Large intestine (tissue), 3 donors: ENCODE measurements around the gene STEAP2. TPM values are rescaled to one million over a fixed set of nuclear protein-coding genes. Genes with fewer than 3 reads are reported as not detected.

Experiments used
- DNase-seq, 2 donors: peaks; one replicate each; pipeline versions ENCODE4 v3.0.0 to v3.0.0-alpha.2; 2013
- H3K27ac ChIP-seq: one replicate; pipeline ENCODE4 v1.5.1; 2013; ENCODE audit warnings: low read length
- H3K27me3 ChIP-seq: 2 replicates; pipeline ENCODE4 v1.6.1; 2013; ENCODE audit warnings: low read length; ENCODE audit not compliant: control insufficient read depth, insufficient read depth
- H3K36me3 ChIP-seq: 2 replicates; pipeline ENCODE4 v1.6.1; 2013; ENCODE audit warnings: low read length; ENCODE audit not compliant: control insufficient read depth, insufficient read depth
- H3K4me1 ChIP-seq: one replicate; pipeline ENCODE4 v1.6.1; 2013; ENCODE audit warnings: low read length; ENCODE audit not compliant: control insufficient read depth, insufficient read depth
- H3K4me3 ChIP-seq: one replicate; pipeline ENCODE4 v1.5.1; 2013; ENCODE audit warnings: low read length
- H3K9me3 ChIP-seq: one replicate; pipeline ENCODE4 v1.6.1; 2013; ENCODE audit warnings: mild to moderate bottlenecking, low read depth, low read length, moderate library complexity; ENCODE audit not compliant: control insufficient read depth
- WGBS: methylation state at CpG from one replicate; pipeline ENCODE4 v1.1.5; 2013; ENCODE audit warnings: low lambda C conversion rate; ENCODE audit not compliant: insufficient coverage; 5-methylcytosine and 5-hydroxymethylcytosine counted together
- polyA plus RNA-seq: library from polyadenylated mRNA; unstranded; fragments of 120-200 nt; gene quantifications from one replicate; pipeline ENCODE4 v1.2.1, GENCODE V29; 2013

STEAP2 gene
- polyA plus RNA-seq, 1 donor = 19.2 TPM

DNA sequence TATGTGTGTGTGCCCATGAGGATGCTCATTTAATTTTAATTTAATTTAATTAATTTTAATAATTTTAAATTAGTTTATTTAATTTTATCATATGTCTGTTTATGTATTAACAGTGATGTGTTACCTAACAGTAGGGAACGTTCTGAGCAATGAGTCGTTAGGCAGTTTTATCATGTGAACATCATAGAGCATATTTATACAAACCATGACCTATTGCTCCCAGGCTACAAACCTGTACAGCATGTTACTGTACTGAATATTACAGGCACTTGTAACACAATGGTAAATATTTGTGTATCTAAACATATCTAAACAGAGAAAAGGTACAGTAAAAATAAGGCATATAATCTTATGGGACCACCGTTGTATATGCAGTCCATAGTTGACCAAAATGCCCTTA lies 19.8 kb downstream of the STEAP2 start:
- no peak overlapping the region for H3K4me3 ChIP-seq
- DNase-seq = peak in 1 of 2 donors; percentile 33
- H3K36me3 ChIP-seq = peaks cover 2% of the 10 kb centered on the region
- H3K27ac ChIP-seq = no peak overlapping the region
- H3K4me1 ChIP-seq = peaks cover 12% of the 10 kb centered on the region
- H3K27me3 ChIP-seq = no peaks in the 10 kb centered on the region
- WGBS = 20% methylated on average over 1 of the region's 3 CpGs
- H3K9me3 ChIP-seq = no peaks in the 10 kb centered on the region

DNA sequence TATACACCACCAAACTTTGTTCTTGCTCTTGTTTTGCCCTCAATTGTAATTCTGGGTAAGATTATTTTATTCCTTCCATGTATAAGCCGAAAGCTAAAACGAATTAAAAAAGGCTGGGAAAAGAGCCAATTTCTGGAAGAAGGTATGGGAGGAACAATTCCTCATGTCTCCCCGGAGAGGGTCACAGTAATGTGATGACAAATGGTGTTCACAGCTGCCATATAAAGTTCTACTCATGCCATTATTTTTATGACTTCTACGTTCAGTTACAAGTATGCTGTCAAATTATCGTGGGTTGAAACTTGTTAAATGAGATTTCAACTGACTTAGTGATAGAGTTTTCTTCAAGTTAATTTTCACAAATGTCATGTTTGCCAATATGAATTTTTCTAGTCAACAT lies 20.9 kb downstream of the STEAP2 start:
- no peak for DNase-seq
- Histone ChIP-seq H3K9me3 (no peaks in the 10 kb centered on the region), H3K36me3 (no peaks in the 10 kb centered on the region), H3K27me3 (no peaks in the 10 kb centered on the region), H3K27ac (no peak overlapping the region), H3K4me3 (no peak overlapping the region), H3K4me1 (peaks cover 12% of the 10 kb centered on the region)
- WGBS = 93% methylated on average over 2 of the region's 5 CpGs

DNA sequence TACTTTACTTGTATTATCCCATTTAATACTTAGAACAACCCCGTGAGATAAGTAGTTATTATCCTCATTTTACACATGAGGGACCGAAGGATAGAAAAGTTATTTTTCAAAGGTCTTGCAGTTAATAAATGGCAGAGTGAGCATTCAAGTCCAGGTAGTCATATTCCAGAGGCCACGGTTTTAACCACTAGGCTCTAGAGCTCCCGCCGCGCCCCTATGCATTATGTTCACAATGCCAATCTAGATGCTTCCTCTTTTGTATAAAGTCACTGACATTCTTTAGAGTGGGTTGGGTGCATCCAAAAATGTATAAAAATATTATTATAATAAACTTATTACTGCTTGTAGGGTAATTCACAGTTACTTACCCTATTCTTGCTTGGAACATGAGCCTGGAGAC lies 22.0 kb downstream of the STEAP2 start:
- no peak overlapping the region for H3K4me3 ChIP-seq
- H3K27ac ChIP-seq = peak overlapping the region; percentile 4
- WGBS = no CpG with 5 or more reads among the region's 6 CpGs

DNA sequence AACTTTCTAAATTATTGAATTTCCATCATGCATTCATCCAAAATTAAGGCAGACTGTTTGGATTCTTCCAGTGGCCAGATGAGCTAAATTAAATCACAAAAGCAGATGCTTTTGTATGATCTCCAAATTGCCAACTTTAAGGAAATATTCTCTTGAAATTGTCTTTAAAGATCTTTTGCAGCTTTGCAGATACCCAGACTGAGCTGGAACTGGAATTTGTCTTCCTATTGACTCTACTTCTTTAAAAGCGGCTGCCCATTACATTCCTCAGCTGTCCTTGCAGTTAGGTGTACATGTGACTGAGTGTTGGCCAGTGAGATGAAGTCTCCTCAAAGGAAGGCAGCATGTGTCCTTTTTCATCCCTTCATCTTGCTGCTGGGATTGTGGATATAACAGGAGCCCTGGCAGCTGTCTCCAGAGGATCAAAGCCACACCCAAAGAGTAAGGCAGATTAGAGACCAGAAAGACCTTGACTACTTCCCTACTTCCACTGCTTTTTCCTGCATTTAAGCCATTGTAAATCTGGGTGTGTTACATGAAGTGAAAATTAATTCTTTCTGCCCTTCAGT lies 25.3 kb downstream of the STEAP2 start:
- DNase-seq = peak in 1 of 2 donors; percentile 33
- no peaks in the 10 kb centered on the region for H3K36me3 ChIP-seq
- H3K27me3 ChIP-seq = no peaks in the 10 kb centered on the region
- H3K4me1 ChIP-seq = peaks cover 13% of the 10 kb centered on the region
- no peak overlapping the region for H3K4me3 ChIP-seq
- no peaks in the 10 kb centered on the region for H3K9me3 ChIP-seq
- no CpG with 5 or more reads among the region's 1 CpG for WGBS
- H3K27ac ChIP-seq = no peak overlapping the region

More for the DNA sequence above, 22.0 kb downstream of the STEAP2 start:
- Histone ChIP-seq H3K36me3 (no peaks in the 10 kb centered on the region), H3K4me1 (peaks cover 18% of the 10 kb centered on the region), H3K27me3 (no peaks in the 10 kb centered on the region), H3K9me3 (no peaks in the 10 kb centered on the region)
- peak in 1 of 2 donors; percentile 37 for DNase-seq

DNA sequence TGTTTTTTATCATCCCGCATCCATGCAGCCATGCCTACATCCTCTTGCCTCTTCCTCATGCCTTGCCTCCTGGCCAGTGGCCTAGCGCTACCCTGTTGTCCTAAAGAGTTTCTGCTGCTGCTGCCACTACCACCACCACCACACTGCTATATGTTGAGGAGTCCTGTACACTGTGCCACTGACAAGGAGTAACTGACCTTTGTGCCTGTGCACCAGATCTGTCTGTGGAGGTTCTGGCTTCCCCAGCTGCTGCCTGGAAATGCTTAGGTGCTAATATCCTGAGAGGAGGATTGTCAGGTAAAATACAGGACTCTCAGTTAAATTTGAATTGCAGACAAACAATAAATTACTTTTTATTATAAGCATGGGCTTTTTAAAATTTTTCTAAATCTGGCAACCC lies 26.5 kb downstream of the STEAP2 start:
- WGBS = no CpG with 5 or more reads among the region's 2 CpGs
- Histone ChIP-seq H3K9me3 (no peaks in the 10 kb centered on the region), H3K27me3 (no peaks in the 10 kb centered on the region), H3K27ac (peak overlapping the region; percentile 6), H3K4me1 (peaks cover 20% of the 10 kb centered on the region), H3K4me3 (no peak overlapping the region), H3K36me3 (no peaks in the 10 kb centered on the region)
- peak in 1 of 2 donors; percentile 55 for DNase-seq

DNA sequence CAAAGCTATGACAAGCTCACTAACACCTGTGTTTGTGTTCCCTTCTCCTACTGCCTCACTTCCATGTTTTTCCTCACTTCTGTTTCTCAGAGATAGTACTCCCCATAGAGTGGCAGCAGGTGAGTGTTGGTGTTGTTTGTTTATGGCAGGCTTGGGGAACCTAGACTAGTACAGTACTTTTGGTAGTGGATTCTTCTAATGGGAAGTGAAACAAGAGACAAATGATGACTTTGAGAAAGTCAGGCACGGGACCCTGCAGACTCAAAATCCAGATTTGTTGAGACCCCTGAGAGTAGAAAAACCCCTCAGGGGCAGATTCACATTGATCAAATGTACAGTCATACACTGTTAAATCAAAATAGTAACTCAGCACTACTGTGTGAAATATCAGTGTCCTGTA lies 27.0 kb downstream of the STEAP2 start:
- Histone ChIP-seq H3K36me3 (no peaks in the 10 kb centered on the region), H3K27me3 (no peaks in the 10 kb centered on the region), H3K4me1 (peaks cover 23% of the 10 kb centered on the region), H3K27ac (peak overlapping the region; percentile 6), H3K9me3 (no peaks in the 10 kb centered on the region), H3K4me3 (no peak overlapping the region)
- no CpG with 5 or more reads among the region's 1 CpG for WGBS
- DNase-seq = no peak

DNA sequence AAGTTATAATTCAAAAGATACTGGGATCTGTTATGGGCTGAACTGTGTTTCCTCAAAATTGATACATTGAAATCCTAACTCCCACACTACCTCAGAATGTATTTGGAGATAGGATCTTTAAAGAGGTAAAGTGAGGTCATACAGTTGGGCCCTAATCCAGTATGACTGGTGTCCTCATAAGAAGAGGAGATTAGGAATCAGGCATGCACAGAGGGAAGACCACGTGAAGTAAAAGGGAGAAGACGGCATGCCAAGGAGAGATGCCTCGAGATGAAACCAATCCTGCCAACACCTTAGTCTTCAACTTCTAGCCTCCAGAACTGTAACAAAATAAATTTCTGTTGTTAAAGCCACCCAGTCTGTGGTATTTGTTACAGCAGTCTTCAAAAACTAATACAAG lies 27.5 kb downstream of the STEAP2 start:
- no CpG with 5 or more reads among the region's 3 CpGs for WGBS
- Histone ChIP-seq H3K36me3 (no peaks in the 10 kb centered on the region), H3K27me3 (no peaks in the 10 kb centered on the region), H3K27ac (peak overlapping the region; percentile 6), H3K4me1 (peaks cover 24% of the 10 kb centered on the region), H3K9me3 (no peaks in the 10 kb centered on the region), H3K4me3 (no peak overlapping the region)
- no peak for DNase-seq

DNA sequence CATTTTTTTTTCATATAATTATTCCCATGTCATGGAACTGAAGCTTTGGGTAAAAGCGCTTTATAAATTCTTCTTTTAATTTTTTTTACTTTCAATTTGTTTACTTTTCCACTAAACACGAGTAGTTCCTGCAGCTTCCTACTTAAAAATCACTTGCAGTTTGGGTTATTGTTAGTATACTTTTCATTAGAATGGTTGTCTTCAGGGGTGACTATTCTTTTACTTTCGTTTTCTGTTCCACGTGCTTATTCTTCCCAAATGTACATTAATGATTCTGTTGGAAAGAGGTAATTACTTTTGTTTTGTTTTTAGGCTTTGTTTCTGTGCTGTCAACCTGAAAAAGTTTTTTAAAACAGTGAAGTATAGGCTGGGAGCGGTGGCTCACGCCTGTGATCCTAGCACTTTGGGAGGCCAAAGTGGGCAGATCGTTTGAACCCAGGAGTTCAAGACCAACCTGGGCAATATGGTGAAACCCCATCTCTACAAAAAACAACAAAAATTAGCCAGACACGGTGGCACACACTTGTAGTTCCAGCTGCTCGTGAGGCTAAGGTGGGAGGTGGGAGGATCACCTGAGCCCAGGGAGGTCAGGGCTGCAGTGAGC lies 28.2 kb downstream of the STEAP2 start:
- peaks cover 29% of the 10 kb centered on the region for H3K4me1 ChIP-seq
- WGBS = 96% methylated on average over 3 of the region's 9 CpGs
- DNase-seq = no peak
- H3K36me3 ChIP-seq = no peaks in the 10 kb centered on the region
- no peaks in the 10 kb centered on the region for H3K27me3 ChIP-seq
- H3K9me3 ChIP-seq = no peaks in the 10 kb centered on the region
- no peak overlapping the region for H3K27ac ChIP-seq
- H3K4me3 ChIP-seq = no peak overlapping the region

DNA sequence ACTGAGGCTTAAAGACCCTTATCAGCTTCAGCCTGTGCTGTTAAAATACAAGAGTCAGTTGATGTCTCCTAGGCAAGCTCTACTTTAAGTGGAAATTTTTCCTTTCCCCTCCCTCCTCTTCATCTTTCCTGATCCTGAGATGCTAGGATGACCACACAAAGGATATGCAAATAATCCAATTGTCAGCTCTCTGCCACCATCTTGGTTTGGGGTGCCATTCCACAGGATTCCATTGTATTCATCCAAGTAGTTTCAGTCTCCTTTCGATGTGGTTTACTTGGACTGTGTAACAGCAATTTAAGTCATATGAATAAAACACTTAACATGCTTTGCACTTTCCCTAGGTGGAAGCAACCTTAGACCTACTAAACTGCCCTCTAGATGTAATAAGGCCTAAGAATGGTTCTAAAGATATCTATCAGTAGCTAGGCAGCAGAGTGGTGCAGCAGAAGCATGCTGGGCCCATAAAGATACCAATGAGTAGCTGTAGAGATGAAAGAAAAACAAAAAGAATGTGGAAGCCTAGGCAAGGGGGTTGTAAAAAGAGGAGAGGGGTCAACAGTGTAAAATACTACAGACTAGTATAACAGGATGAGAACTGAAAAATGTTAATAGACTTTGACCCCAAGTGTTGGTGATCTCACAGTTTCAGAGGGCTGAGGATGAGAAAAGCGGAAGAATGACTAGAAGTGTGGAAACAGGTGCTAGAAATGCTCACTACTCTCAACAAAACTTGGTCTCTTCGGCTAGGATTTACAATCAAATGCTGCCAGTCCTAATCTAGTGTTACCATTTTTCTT lies 31.0 kb downstream of the STEAP2 start:
- Histone ChIP-seq H3K4me1 (peaks cover 31% of the 10 kb centered on the region), H3K27me3 (no peaks in the 10 kb centered on the region), H3K27ac (peak overlapping the region; percentile 87), H3K36me3 (no peaks in the 10 kb centered on the region), H3K4me3 (no peak overlapping the region), H3K9me3 (no peaks in the 10 kb centered on the region)
- no CpG with 5 or more reads among the region's 3 CpGs for WGBS
- peak; percentile 84 to 95 for DNase-seq

DNA sequence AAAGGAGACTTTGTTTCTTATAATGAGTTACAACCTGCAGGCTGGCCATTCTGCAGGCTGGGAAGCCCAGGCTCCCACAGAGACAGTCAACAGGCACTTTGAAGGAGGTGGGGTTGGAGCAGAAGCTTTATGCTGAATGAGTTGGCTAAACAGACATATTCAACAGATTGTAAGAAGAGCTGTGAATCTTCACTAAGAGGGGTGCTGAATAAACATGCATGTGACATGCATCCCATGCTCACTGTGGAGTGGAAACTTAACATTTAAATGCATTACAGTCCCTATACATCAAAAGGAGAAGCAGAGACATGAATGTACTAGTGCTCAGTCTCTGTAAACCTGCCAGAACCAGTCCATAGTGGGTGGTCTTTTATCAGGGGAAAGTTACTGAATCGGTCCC lies 32.0 kb downstream of the STEAP2 start:
- H3K4me1 ChIP-seq = peaks cover 25% of the 10 kb centered on the region
- H3K27me3 ChIP-seq = no peaks in the 10 kb centered on the region
- 60% methylated on average over 1 of the region's 1 CpG for WGBS
- H3K27ac ChIP-seq = peak overlapping the region; percentile 87
- DNase-seq = peak in 1 of 2 donors; percentile 19
- no peaks in the 10 kb centered on the region for H3K9me3 ChIP-seq
- no peaks in the 10 kb centered on the region for H3K36me3 ChIP-seq
- H3K4me3 ChIP-seq = no peak overlapping the region
